ENCODE measurements around the gene DAZAP2. TPM values are rescaled to one million over a fixed set of nuclear protein-coding genes. Genes with fewer than 3 reads are reported as not detected.

DAZAP2 gene
- total and polyA plus RNA-seq, 9 of the 15 experiments (the other 6 are each of a cell fraction or from before 2014, with no cell fraction given): 116 to 668 (median 227) TPM

GRCh38 chr12:51264297-51264696 is 25.7 kb downstream of the DAZAP2 start:
- in situ Hi-C loops (cut with MboI) (no loop called here), intact Hi-C loops (cut with micrococcal nuclease) (no loop called here)
- Histone ChIP-seq H3K36me3 (ENCODE audit: control insufficient read depth, insufficient read depth, low read length) (peaks cover 15% of the 10 kb centered on the region; the same call in 1 of the 3 replicates), H3K4me3 (no peak overlapping the region), H3K4me2 (ENCODE audit: insufficient read depth, low read length) (no peak overlapping the region), H2AFZ (ENCODE audit: low read depth, low read length) (no peak overlapping the region), H3K79me2 (ENCODE audit: control insufficient read depth, insufficient read depth, low read length) (peaks cover 24% of the 10 kb centered on the region), H3K27me3 (ENCODE audit: control insufficient read depth in 2 of 2, insufficient read depth in 2 of 2, low read length in 2 of 2) (no peaks in the 10 kb centered on the region), H3K4me1 (replicated peaks in 1 of 2; ENCODE audit: control insufficient read depth in 2 of 2, insufficient read depth in 2 of 2, low read length in 2 of 2) (peaks cover 3 to 11% of the 10 kb centered on the region in 2 experiments; a peak in 4 of 5 replicates), H3K9ac (ENCODE audit: insufficient read depth in 1 of 2, low read depth in 2 of 2, low read length in 2 of 2) (no peak overlapping the region; a peak in 1 of 4 replicates), H3K9me3 (replicated peaks; ENCODE audit: control insufficient read depth, insufficient read depth, low read depth, low read length) (no peaks in the 10 kb centered on the region), H3K9me1 (ENCODE audit: control insufficient read depth, insufficient read depth, low read length) (no peaks in the 10 kb centered on the region), H4K20me1 (replicated peaks; ENCODE audit: control insufficient read depth, insufficient read depth, low read length) (no peaks in the 10 kb centered on the region), H3K27ac (ENCODE audit: extremely low read depth, low read depth, low read length) (no peak overlapping the region)
- DNase-seq (ENCODE audit: extremely low read depth in 1 of 4, low spot score in 3 of 4) (no peak), ATAC-seq (no peak), FAIRE-seq (no peak)
- CTCF ChIA-PET (ENCODE audit: low intra/inter-chr PET ratio): no interaction called here
- no TSS peak for BruUV-seq (replicated peaks)
- WGBS (ENCODE audit: insufficient coverage, low coverage, missing lambda C conversion rate): 88% methylated on average over 5 of the region's 5 CpGs
- POLR2A ChIA-PET: interaction anchor here (1.8 kb wide), 1 partner anchor 13 kb away, joined by 8 read pairs; no protein-coding TSS in a partner anchor
- no peak for TF ChIP-seq PRMT5 (CRISPR knock-in tag; IDR thresholded peaks at IDR 0.05)
- TF ChIP-seq DNMT1 (IDR thresholded peaks at IDR 0.05): no peak
- 0 out of 2 replicates have a peak, but pooled peaks have one; percentile 37 for TF ChIP-seq ZNF121 (CRISPR knock-in tag; conservative IDR thresholded peaks at IDR 0.05)

GRCh38 chr12:51265024-51265423 is 26.4 kb downstream of the DAZAP2 start:
- Histone ChIP-seq H3K27ac (ENCODE audit: extremely low read depth, low read depth, low read length) (no peak overlapping the region), H4K20me1 (replicated peaks; ENCODE audit: control insufficient read depth, insufficient read depth, low read length) (no peaks in the 10 kb centered on the region), H3K36me3 (ENCODE audit: control insufficient read depth, insufficient read depth, low read length) (peaks cover 15% of the 10 kb centered on the region; the same call in 1 of the 3 replicates), H3K9ac (ENCODE audit: insufficient read depth in 1 of 2, low read depth in 2 of 2, low read length in 2 of 2) (no peak overlapping the region), H3K4me2 (ENCODE audit: insufficient read depth, low read length) (no peak overlapping the region), H3K4me3 (no peak overlapping the region), H3K4me1 (replicated peaks in 1 of 2; ENCODE audit: control insufficient read depth in 2 of 2, insufficient read depth in 2 of 2, low read length in 2 of 2) (peaks cover 10 to 13% of the 10 kb centered on the region in 2 experiments; a peak in 4 of 5 replicates), H3K27me3 (ENCODE audit: control insufficient read depth in 2 of 2, insufficient read depth in 2 of 2, low read length in 2 of 2) (no peaks in the 10 kb centered on the region), H3K9me1 (ENCODE audit: control insufficient read depth, insufficient read depth, low read length) (no peaks in the 10 kb centered on the region), H3K79me2 (ENCODE audit: control insufficient read depth, insufficient read depth, low read length) (peaks cover 27% of the 10 kb centered on the region), H3K9me3 (replicated peaks; ENCODE audit: control insufficient read depth, insufficient read depth, low read depth, low read length) (no peaks in the 10 kb centered on the region), H2AFZ (ENCODE audit: low read depth, low read length) (no peak overlapping the region)
- CTCF ChIA-PET (ENCODE audit: low intra/inter-chr PET ratio): interaction anchor here (0.7 kb wide), 1 partner anchor 740 kb away, joined by 3 read pairs; no protein-coding TSS in a partner anchor
- BruUV-seq (replicated peaks): no TSS peak
- DNase-seq (ENCODE audit: extremely low read depth in 1 of 4, low spot score in 3 of 4) (no peak), FAIRE-seq (no peak), ATAC-seq (no peak)
- POLR2A ChIA-PET: no interaction called here
- intact Hi-C loops (cut with micrococcal nuclease) (no loop called here), in situ Hi-C loops (cut with MboI) (loop anchor here (5.0 kb wide), 1 partner anchor 77 kb away; no protein-coding TSS in a partner anchor)
- no peak for TF ChIP-seq FOSL1 (tag; conservative IDR thresholded peaks at IDR 0.05)
- TF ChIP-seq, protein P1, sequence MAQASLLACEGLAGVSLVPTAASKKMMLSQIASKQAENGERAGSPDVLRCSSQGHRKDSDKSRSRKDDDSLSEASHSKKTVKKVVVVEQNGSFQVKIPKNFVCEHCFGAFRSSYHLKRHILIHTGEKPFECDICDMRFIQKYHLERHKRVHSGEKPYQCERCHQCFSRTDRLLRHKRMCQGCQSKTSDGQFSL (CRISPR knock-in tag; IDR thresholded peaks at IDR 0.05): no peak
- TF ChIP-seq, protein P1 (tag; IDR thresholded peaks at IDR 0.05): no peak
- TF ChIP-seq HMGN3 (IDR thresholded peaks at IDR 0.05; ENCODE audit: borderline replicate concordance, extremely low read depth, insufficient read length, low read depth, low read length): no peak
- peak; percentile 12 for TF ChIP-seq RBM25 (IDR thresholded peaks at IDR 0.05; ENCODE audit: low read depth, low read length, severe bottlenecking)
- TF ChIP-seq ELK1 (CRISPR knock-in tag; IDR thresholded peaks at IDR 0.05): no peak
- no peak for TF ChIP-seq GTF2B (IDR thresholded peaks at IDR 0.05; ENCODE audit: extremely low read depth, insufficient read length)
- TF ChIP-seq, protein P2, sequence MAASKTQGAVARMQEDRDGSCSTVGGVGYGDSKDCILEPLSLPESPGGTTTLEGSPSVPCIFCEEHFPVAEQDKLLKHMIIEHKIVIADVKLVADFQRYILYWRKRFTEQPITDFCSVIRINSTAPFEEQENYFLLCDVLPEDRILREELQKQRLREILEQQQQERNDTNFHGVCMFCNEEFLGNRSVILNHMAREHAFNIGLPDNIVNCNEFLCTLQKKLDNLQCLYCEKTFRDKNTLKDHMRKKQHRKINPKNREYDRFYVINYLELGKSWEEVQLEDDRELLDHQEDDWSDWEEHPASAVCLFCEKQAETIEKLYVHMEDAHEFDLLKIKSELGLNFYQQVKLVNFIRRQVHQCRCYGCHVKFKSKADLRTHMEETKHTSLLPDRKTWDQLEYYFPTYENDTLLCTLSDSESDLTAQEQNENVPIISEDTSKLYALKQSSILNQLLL (CRISPR knock-in tag; IDR thresholded peaks at IDR 0.05; ENCODE audit: borderline replicate concordance): no peak
- TF ChIP-seq MEIS2 (IDR thresholded peaks at IDR 0.05; ENCODE audit: partially characterized antibody): no peak

Data from K562 (cell line).